GM12892 (cell line): ENCODE data around the gene SGCD.
"Not testable (repeated sequence)": the region's sequence is repeated elsewhere in the genome, so short reads cannot be mapped to it uniquely, and the experiment has no call there.

Source experiments
- DNase-seq: peaks from one replicate; pipeline ENCODE4 v3.0.0; 2011; ENCODE audit not compliant: insufficient read length
- FAIRE-seq: peaks from 2 replicates; lab custom pipeline; 2011; peaks lifted over from hg19 to GRCh38; lab: Jason Lieb, UNC
- POLR2A ChIP-seq: IDR thresholded peaks from 2 replicates; pipeline ENCODE4 v1.6.1; 2011; ENCODE audit warnings: low read depth, low read length, control low read depth
- POLR2AphosphoS5 ChIP-seq: IDR thresholded peaks from 2 replicates; pipeline ENCODE4 v1.6.1; 2011; ENCODE audit warnings: low read depth, low read length, control low read depth
- TAF1 ChIP-seq: IDR thresholded peaks from 2 replicates; pipeline ENCODE4 v1.6.1; 2011; ENCODE audit warnings: low read depth, mild to moderate bottlenecking, control low read depth, low read length, borderline replicate concordance

Gene SGCD

GRCh38 chr5:156589104-156589945 lies 262.4 kb downstream of the SGCD start:
- TF ChIP-seq TAF1: no peak
- TF ChIP-seq POLR2A: no peak
- no peak for TF ChIP-seq POLR2AphosphoS5
- DNase-seq: no peak
- FAIRE-seq: no peak

GRCh38 chr5:156589946-156590216 lies 262.9 kb downstream of the SGCD start:
- DNase-seq (no peak), FAIRE-seq (no peak)
- no peak for TF ChIP-seq POLR2A
- TF ChIP-seq TAF1: no peak
- TF ChIP-seq POLR2AphosphoS5: no peak

- DNase-seq: no peak
- FAIRE-seq: no peak
- TF ChIP-seq POLR2AphosphoS5: no peak
- no peak for TF ChIP-seq POLR2A
- no peak for TF ChIP-seq TAF1
Measured at GRCh38 chr5:156590978-156591377, 264.0 kb downstream of the SGCD start.

DNA sequence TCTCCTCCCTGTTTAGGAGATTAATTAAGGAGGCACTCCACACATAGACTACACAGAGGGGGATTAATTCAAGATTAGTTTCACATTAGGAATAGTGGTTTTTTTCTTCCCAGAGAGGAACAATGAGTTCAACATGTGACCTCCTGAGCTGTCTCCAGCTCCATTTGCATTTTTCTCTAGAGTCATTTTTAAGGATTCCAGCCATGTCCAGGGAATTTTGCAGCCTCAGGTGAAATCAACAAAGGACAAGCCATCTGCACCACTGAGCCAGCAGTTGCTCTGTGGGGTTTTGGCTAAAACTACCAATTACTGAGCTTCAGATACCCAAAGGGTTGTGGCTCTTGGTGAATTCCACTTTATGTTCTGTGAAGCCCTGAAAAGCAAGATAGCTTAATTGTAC lies 264.7 kb downstream of the SGCD start:
- no peak for TF ChIP-seq TAF1
- no peak for TF ChIP-seq POLR2A
- no peak for TF ChIP-seq POLR2AphosphoS5
- no peak for DNase-seq
- no peak for FAIRE-seq

DNA sequence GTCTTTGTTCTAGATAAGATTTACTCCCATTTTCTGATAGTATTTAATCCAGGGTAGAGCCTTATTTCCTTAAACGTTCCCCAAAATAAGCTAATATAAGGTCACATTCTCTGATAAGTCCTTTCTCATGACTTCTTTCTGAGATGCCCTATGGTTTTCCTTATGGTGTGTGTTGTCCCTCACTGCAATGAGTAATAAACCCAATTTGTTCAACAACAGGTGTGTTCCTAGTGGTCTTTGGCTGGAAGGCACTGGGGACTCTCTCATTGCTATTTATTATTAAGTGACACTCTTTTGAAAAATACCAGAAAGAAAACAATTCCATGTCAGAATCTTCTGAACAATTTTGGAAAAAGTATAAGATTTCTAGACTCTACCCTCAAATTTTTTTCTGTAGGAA lies 266.6 kb downstream of the SGCD start:
- TF ChIP-seq TAF1: no peak
- TF ChIP-seq POLR2AphosphoS5: no peak
- TF ChIP-seq POLR2A: no peak
- FAIRE-seq: no peak
- no peak for DNase-seq

DNA sequence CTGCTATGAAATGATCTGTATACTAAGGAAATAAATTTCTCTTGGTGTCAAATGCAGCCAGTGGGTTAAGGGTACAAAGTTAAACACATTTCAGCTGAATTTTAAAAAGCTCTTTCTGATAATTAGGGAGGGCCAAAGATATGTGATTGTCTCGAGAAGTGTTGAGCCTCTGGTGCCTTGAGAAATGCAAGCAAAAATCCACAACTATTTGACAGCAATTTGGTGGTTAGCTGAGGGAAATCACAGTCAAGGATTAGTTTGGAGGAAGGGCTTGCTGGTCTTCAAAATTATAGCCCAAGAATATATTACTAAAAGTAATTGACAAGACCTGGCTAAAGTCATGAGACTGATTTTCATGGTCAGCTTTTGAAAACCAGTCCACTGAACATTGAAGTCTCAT lies 267.4 kb downstream of the SGCD start:
- no peak for FAIRE-seq
- DNase-seq: no peak
- TF ChIP-seq POLR2A (no peak), POLR2AphosphoS5 (no peak), TAF1 (no peak)

DNA sequence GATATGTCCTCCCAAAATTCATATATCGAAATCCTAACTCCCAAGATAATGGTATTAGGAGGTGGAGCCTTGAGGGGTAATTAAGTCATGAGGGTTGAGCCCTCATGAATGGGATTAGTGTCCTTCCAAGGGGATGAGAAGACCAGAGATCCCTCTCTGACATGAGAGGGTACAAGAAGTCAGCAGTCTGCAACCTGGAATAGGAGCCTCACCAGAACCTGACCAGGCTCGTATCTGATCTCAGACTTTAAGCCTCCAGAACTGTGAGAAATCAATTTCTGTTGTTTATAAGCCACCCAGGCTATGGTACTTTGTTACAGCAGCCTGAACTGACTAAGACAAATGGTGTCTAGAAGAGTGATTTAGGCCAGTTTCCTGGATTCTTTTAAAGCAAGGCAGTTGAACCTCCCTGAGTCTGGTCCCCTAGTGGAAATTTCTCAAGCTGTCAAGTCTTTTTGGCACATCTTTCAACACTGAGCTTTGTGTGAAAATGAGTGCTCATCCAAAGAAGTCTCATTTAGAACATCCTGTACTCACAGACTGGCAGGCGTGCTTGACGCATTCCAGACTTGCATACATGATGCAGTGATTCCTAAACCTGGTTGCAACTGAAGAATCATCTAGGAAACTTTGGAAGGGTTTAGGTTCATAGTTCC lies 268.3 kb downstream of the SGCD start:
- TF ChIP-seq TAF1 (no peak), POLR2AphosphoS5 (no peak), POLR2A (no peak)
- no peak for FAIRE-seq
- no peak for DNase-seq

DNA sequence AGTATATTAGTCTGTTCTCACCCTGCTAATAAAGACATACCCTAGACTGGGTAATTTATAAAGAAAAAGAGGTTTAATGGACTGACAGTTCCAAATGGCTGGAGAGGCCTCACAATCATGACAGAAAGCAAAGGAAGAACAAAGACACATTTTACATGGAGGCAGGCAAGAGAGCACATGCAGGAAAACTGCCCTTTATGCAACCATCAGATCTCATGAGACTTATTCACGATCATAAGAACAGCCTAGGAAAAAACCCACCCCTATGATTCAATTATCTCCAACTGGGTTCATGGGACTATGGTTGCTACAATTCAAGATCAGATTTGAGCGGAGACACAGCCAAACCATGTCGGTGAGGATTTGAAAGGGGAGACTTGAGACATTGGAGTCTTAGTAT lies 270.3 kb downstream of the SGCD start:
- FAIRE-seq (no peak), DNase-seq (no peak)
- TF ChIP-seq POLR2AphosphoS5 (no peak), POLR2A (no peak), TAF1 (no peak)

- no peak for DNase-seq
- TF ChIP-seq POLR2A (no peak), TAF1 (no peak), POLR2AphosphoS5 (no peak)
- FAIRE-seq: no peak
Measured at GRCh38 chr5:156598964-156599363, 272.0 kb downstream of the SGCD start.

- FAIRE-seq, DNase-seq: not testable (repeated sequence)
Measured at GRCh38 chr5:156610582-156610981, 283.6 kb downstream of the SGCD start.

DNA sequence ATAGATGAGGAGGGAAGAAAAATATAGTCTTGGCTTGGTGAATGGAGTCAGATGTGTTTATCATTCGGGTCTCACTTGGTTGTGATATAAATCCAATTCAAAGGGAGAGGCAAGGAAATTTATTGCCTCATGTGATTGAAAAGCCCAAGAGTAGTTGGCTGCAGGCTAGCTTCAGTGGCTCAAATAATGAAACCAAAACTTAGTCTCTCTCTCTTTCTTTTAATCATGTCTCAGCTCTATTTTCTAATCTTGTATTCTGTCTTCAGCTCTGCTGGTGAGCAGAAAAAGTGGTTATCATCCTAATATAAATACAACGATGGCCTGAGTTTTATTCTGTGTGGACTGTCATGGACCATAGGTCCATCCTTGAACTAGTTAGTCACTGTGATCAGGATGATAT lies 288.9 kb downstream of the SGCD start:
- FAIRE-seq (no peak), DNase-seq (no peak)
- TF ChIP-seq POLR2A (no peak), TAF1 (no peak), POLR2AphosphoS5 (no peak)

GRCh38 chr5:156617426-156617825 lies 290.5 kb downstream of the SGCD start:
- no peak for DNase-seq
- no peak for TF ChIP-seq TAF1
- no peak for TF ChIP-seq POLR2A
- no peak for TF ChIP-seq POLR2AphosphoS5
- no peak for FAIRE-seq

DNA sequence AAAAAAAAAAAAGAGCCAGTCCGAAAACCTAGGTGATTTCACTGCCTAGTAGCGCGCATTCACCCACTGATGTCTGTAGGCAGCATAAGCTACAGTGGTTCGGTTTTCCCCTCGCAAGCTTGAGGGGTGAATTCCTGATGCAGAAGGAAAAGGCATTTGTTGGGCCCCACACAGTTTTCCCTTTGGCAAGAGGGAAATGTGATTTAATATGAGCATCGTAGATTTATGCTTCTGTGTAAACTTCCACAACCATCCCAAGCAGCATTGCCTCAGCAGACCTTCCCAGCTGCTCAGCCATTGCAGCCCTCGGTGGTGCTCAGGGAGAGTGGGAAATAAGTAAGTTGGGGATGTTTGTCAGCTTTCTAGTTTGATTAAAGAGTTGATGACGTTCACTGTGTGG lies 291.6 kb downstream of the SGCD start:
- DNase-seq (no peak), FAIRE-seq (no peak)

More for the DNA sequence above, 291.6 kb downstream of the SGCD start:
- no peak for TF ChIP-seq POLR2A
- TF ChIP-seq TAF1: no peak
- TF ChIP-seq POLR2AphosphoS5: no peak
